ENCODE results near the gene PCDHAC2. TPM values are rescaled to one million over a fixed set of nuclear protein-coding genes. Genes with fewer than 3 reads are reported as not detected.

Gene PCDHAC2
- total RNA-seq, 2 experiments from 2014 or later: not detected

GRCh38 chr5:140962190-140962589, 4.1 kb upstream of the PCDHAC2 start:
- no peak for ATAC-seq
- Mint-ChIP-seq H3K27ac (no peak overlapping the region), H3K9me3 (no peaks in the 10 kb centered on the region), H3K36me3 (ENCODE audit: low read depth) (no peaks in the 10 kb centered on the region), H3K4me1 (ENCODE audit: low read depth) (no peaks in the 10 kb centered on the region), H3K4me3 (no peak overlapping the region), H3K27me3 (peaks cover 21% of the 10 kb centered on the region)
- POLR2A ChIA-PET: no interaction called here
- CTCF ChIA-PET: no interaction called here
- DNase-seq: no peak
- TF ChIP-seq CTCF (IDR thresholded peaks at IDR 0.05): no peak
- intact Hi-C loops (cut with micrococcal nuclease): no loop called here

- no peaks in the 10 kb centered on the region for H3K9me3 Mint-ChIP-seq
- no peak for TF ChIP-seq CTCF (IDR thresholded peaks at IDR 0.05)
- peaks cover 29% of the 10 kb centered on the region for H3K27me3 Mint-ChIP-seq
- DNase-seq: no peak
- H3K4me1 Mint-ChIP-seq (ENCODE audit: low read depth): no peaks in the 10 kb centered on the region
- no peak for ATAC-seq
- no peak overlapping the region for H3K27ac Mint-ChIP-seq
- intact Hi-C loops (cut with micrococcal nuclease): no loop called here
- H3K4me3 Mint-ChIP-seq: no peak overlapping the region
- CTCF ChIA-PET: interaction anchor here (1.2 kb wide), 1 partner anchor 178 kb away, joined by 3 read pairs; the partner anchor contains the start of gene PCDHA1
- POLR2A ChIA-PET: no interaction called here
- H3K36me3 Mint-ChIP-seq (ENCODE audit: low read depth): no peaks in the 10 kb centered on the region
Measured at GRCh38 chr5:140964356-140964755, 1.9 kb upstream of the PCDHAC2 start.

DNA sequence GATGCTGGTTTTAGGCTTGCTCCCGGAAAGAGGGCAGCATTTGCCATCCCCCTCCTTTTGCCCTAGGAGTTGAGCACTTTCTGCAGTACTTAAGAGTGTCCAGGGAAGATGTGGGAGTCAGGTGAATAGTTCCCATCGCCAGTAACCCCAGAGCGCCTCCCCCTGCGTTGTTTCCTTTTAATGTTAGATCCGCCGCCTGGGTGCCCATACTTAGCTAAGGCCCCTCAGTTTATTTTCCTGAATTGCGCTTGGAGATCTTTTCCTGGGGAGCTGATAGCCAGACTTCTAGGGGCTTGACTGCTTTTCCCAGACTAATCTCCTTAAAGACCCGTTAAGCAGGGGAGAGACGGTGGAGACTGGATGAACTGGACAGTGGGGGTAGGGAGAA, 377 bp upstream of the PCDHAC2 start:
- intact Hi-C loops (cut with micrococcal nuclease): no loop called here
- CTCF ChIA-PET: no interaction called here
- no peak for TF ChIP-seq CTCF (IDR thresholded peaks at IDR 0.05)
- ATAC-seq (no peak), DNase-seq (no peak)
- H3K9me3 Mint-ChIP-seq: no peaks in the 10 kb centered on the region
- H3K4me3 Mint-ChIP-seq: no peak overlapping the region
- H3K4me1 Mint-ChIP-seq (ENCODE audit: low read depth): no peaks in the 10 kb centered on the region
- H3K27me3 Mint-ChIP-seq: peaks cover 29% of the 10 kb centered on the region
- POLR2A ChIA-PET: no interaction called here
- H3K36me3 Mint-ChIP-seq (ENCODE audit: low read depth): no peaks in the 10 kb centered on the region
- H3K27ac Mint-ChIP-seq: no peak overlapping the region

GRCh38 chr5:140967226-140967893, 1.1 kb downstream of the PCDHAC2 start:
- POLR2A ChIA-PET: no interaction called here
- Mint-ChIP-seq H3K36me3 (ENCODE audit: low read depth) (no peaks in the 10 kb centered on the region), H3K4me1 (ENCODE audit: low read depth) (no peaks in the 10 kb centered on the region), H3K9me3 (no peaks in the 10 kb centered on the region), H3K27me3 (peaks cover 29% of the 10 kb centered on the region), H3K27ac (no peak overlapping the region), H3K4me3 (no peak overlapping the region)
- ATAC-seq: no peak
- no peak for DNase-seq
- CTCF ChIA-PET: no interaction called here
- no peak for TF ChIP-seq CTCF (IDR thresholded peaks at IDR 0.05)
- intact Hi-C loops (cut with micrococcal nuclease): no loop called here

DNA sequence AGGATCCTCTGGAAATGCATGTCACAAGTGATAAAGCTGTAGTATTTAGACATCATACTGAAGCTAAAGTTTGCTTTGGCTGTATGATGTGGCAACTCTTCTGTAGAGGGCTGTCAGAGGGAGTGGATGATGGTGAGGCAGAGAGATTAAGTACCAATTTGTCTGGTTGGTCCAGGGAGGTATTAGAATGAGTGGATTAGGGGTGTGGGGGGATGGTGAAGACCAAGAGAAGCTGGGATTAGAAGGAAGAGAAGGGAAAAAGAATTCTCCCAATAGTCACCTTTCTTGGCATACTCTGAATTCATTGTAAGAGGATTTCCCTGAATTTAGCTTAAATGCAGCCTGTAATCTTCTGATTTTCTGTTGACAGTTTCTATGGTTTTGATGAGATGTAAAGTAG, 3.6 kb downstream of the PCDHAC2 start:
- ATAC-seq: no peak
- ChIA-PET CTCF (no interaction called here), POLR2A (interaction anchor here (0.8 kb wide), 1 partner anchor 49 kb away, joined by 3 read pairs; no protein-coding TSS in a partner anchor)
- H3K36me3 Mint-ChIP-seq (ENCODE audit: low read depth): no peaks in the 10 kb centered on the region
- intact Hi-C loops (cut with micrococcal nuclease): no loop called here
- no peaks in the 10 kb centered on the region for H3K9me3 Mint-ChIP-seq
- H3K4me1 Mint-ChIP-seq (ENCODE audit: low read depth): no peaks in the 10 kb centered on the region
- H3K27me3 Mint-ChIP-seq: peaks cover 22% of the 10 kb centered on the region
- TF ChIP-seq CTCF (IDR thresholded peaks at IDR 0.05): no peak
- no peak overlapping the region for H3K27ac Mint-ChIP-seq
- H3K4me3 Mint-ChIP-seq: no peak overlapping the region
- DNase-seq: no peak

Data from activated CD8-positive, alpha-beta T cell treated with anti-CD3 and anti-CD28 coated beads for 36 hours (primary cell).